Left ventricle myocardium inferior (tissue), 1 donor: ENCODE results near the gene RPRD1A. TPM values are rescaled to one million over a fixed set of nuclear protein-coding genes. Genes with fewer than 3 reads are reported as not detected.
"Not testable (repeated sequence)": the region's sequence is repeated elsewhere in the genome, so short reads cannot be mapped to it uniquely, and the experiment has no call there.

Experiments used
- DNase-seq: peaks from one replicate; pipeline ENCODE4 v3.0.0-alpha.2; 2020
- H3K27ac ChIP-seq: fragments of 200-600 bp; replicated peaks from 2 replicates; pipeline ENCODE4 v1.8.0; 2021
- H3K27me3 ChIP-seq: fragments of 200-600 bp; 2 replicates; pipeline ENCODE4 v1.8.0; 2021; ENCODE audit warnings: low read depth
- H3K36me3 ChIP-seq: fragments of 200-600 bp; 2 replicates; pipeline ENCODE4 v1.8.0; 2021
- H3K4me1 ChIP-seq: fragments of 200-600 bp; 2 replicates; pipeline ENCODE4 v1.8.0; 2021
- H3K4me3 ChIP-seq: fragments of 200-600 bp; 2 replicates; pipeline ENCODE4 v1.8.0; 2021; ENCODE audit warnings: mild to moderate bottlenecking, moderate library complexity
- H3K9me3 ChIP-seq: fragments of 200-600 bp; replicated peaks from 2 replicates; pipeline ENCODE4 v1.8.0; 2021
- intact Hi-C: fragments of 100-400 bp; cut with micrococcal nuclease; formaldehyde crosslinking; loops from one replicate; pipeline ENCODE4 v1.11.0; 2022
- total RNA-seq: library from RNA; stranded (reverse); fragmentation: NEBNext Ultra II Directional; extraction: Animal tissue kit (Norgen Biotek cat#: 25700); gene quantifications from one replicate; pipeline ENCODE4 v1.2.1, GENCODE V29; 2021
- TF ChIP-seq, protein P1 (sequence below): fragments of 200-600 bp; IDR thresholded peaks from 2 replicates; pipeline ENCODE4 v1.8.0; 2021; ENCODE audit warnings: antibody characterized with exemption, mild to moderate bottlenecking, borderline replicate concordance
- donor health status: DM: no; HTN: yes; CAD: no; lungs with severe emphysema.

RPRD1A gene
- total RNA-seq, 1 donor from 2014 or later = 53.4 TPM

DNA sequence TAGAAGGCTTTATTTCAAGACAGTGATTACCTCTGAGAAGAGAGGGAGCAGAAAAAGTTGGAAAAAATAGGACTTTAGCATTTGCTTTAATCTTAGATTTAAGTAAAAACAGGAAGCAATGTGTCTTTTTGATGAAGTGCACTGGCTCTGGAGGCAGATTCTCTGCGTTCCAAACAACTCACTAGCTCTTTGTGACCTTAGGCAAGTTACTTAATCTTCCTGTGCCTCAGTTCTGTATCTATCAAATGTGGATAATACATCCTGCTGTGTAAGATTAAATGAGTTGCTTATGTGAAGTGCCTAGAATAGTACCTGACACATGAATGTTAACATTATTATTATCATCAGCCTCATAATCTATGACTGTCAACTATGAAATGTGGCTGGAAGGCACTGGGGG lies 42.3 kb downstream of the RPRD1A start:
- TF ChIP-seq, protein P1, sequence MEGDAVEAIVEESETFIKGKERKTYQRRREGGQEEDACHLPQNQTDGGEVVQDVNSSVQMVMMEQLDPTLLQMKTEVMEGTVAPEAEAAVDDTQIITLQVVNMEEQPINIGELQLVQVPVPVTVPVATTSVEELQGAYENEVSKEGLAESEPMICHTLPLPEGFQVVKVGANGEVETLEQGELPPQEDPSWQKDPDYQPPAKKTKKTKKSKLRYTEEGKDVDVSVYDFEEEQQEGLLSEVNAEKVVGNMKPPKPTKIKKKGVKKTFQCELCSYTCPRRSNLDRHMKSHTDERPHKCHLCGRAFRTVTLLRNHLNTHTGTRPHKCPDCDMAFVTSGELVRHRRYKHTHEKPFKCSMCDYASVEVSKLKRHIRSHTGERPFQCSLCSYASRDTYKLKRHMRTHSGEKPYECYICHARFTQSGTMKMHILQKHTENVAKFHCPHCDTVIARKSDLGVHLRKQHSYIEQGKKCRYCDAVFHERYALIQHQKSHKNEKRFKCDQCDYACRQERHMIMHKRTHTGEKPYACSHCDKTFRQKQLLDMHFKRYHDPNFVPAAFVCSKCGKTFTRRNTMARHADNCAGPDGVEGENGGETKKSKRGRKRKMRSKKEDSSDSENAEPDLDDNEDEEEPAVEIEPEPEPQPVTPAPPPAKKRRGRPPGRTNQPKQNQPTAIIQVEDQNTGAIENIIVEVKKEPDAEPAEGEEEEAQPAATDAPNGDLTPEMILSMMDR = no peak

DNA sequence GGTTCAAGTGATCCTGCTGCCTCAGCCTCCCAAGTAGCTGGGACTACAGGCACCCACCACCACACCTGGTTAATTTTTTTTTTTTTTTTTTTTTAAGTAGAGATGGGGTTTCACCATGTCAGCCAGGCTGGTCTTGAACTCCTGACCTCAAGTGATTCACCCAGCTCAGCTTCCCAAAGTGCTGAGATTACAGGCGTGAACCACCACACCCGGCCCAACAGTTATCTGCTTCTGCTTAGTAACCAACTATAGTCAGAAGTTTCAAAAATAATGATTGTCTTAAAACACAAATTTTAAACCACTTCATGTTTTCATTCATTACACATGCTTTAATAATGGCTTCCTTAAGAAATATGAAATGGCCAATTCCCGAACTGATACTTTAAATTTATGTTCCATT lies 43.1 kb downstream of the RPRD1A start:
- H3K27me3 ChIP-seq, H3K9me3 ChIP-seq, H3K4me1 ChIP-seq, DNase-seq, intact Hi-C loops, H3K4me3 ChIP-seq, H3K27ac ChIP-seq: not testable (repeated sequence)
- H3K36me3 ChIP-seq = peaks cover 34% of the 10 kb centered on the region

More for the DNA sequence above, 42.3 kb downstream of the RPRD1A start:
- H3K4me1 ChIP-seq = peaks cover 6% of the 10 kb centered on the region
- intact Hi-C loops = no loop called here
- H3K4me3 ChIP-seq = no peak overlapping the region
- no peaks in the 10 kb centered on the region for H3K27me3 ChIP-seq
- peaks cover 39% of the 10 kb centered on the region for H3K36me3 ChIP-seq
- H3K27ac ChIP-seq = no peak overlapping the region
- no peak for DNase-seq
- H3K9me3 ChIP-seq = no peaks in the 10 kb centered on the region

DNA sequence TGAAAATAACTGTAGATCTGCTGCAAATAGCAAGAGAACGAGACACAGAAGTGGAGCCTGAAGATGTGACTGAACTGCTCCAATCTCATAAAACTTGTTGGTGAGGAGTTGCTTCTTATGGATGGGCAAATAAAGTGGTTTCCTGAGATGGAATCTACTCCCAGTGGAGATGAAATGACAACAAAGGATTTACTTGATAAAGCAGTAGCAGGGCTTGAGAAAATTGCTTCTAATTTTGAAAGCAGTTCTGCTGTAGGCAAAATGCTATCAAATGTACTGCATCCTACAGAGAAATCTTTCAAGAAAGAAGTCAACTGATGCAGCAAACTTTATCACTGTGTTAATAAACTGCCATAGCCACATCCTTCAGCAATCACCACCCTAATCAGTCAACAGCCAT lies 44.0 kb downstream of the RPRD1A start:
- Histone ChIP-seq H3K4me1 (no peaks in the 10 kb centered on the region), H3K36me3 (peaks cover 25% of the 10 kb centered on the region), H3K9me3 (no peaks in the 10 kb centered on the region), H3K27me3 (no peaks in the 10 kb centered on the region), H3K4me3 (no peak overlapping the region), H3K27ac (no peak overlapping the region)
- TF ChIP-seq, protein P1 = no peak
- intact Hi-C loops = no loop called here
- no peak for DNase-seq

DNA sequence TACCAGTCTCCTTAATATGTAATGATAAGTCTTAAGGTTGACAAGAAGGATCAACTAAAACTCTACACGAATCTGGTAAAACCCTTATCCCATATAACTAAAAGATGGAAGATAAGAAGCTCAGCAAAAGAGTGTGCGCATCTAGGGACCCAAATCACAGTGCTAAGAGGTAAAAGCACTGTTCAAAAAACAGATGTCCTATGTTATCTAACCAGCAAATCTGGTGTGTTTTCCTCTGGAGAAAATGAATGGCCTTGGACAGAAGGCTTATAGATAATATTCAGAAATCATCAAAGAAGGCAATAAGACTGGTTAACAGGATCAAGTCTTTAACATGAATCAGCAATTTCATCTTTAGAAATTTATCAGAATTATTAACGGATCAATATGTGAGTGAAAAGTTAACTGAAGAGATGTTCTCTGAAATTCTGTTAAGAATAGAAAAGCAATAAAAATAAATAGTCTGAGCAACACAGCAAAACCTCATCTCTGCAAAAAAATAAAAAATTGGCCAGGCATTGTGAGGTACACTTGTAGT lies 47.1 kb downstream of the RPRD1A start:
- TF ChIP-seq, protein P1 = no peak
- Histone ChIP-seq H3K27ac (no peak overlapping the region), H3K36me3 (peaks cover 3% of the 10 kb centered on the region), H3K9me3 (no peaks in the 10 kb centered on the region), H3K4me3 (no peak overlapping the region), H3K27me3 (no peaks in the 10 kb centered on the region), H3K4me1 (peaks cover 6% of the 10 kb centered on the region)
- DNase-seq = no peak
- intact Hi-C loops = no loop called here

DNA sequence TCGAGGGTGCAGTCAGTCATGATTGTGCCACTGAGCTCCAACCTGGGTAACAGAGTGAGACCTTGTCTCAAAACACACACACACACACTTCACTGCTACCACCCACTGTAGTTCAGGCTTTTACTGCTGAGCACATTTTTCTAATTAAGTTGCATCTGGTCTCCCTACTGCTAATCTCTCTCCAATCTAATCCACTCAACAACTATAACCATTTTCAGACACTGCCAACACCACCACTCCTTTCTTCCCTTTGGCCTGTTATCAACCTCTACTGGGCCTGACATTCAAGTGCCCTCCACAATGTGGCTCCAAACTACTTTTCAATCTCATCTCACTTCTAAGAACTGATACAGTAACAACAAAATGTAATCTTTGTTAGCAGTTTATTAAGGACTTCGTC lies 50.1 kb downstream of the RPRD1A start:
- TF ChIP-seq, protein P1 = no peak
- Histone ChIP-seq H3K36me3 (no peaks in the 10 kb centered on the region), H3K27me3 (no peaks in the 10 kb centered on the region), H3K27ac (no peak overlapping the region), H3K4me1 (peaks cover 6% of the 10 kb centered on the region), H3K4me3 (no peak overlapping the region), H3K9me3 (no peaks in the 10 kb centered on the region)
- DNase-seq = no peak
- intact Hi-C loops = loop anchor here (2.0 kb wide), 1 partner anchor 268 kb away; no protein-coding TSS in a partner anchor

DNA sequence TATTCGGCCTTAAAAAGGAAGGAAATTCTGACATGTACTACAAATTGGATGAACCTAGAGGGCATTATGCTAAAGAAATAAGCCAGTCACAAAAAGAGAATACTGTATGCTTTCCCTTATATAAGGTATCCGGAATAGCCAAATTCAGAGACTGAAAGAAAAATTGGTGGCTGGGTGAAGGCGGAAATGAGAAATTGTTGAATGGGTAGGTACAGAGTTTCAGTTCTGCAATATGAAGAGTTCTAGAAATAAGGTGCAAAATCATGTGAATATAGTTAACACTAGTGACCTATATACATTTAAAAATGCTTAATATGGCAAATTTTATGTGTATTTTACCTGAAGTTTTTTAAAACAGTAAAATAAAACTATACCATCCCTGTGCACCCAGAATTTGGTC lies 51.7 kb downstream of the RPRD1A start:
- TF ChIP-seq, protein P1 = no peak
- no peak for DNase-seq
- H3K27ac ChIP-seq = no peak overlapping the region
- H3K36me3 ChIP-seq = no peaks in the 10 kb centered on the region
- H3K4me1 ChIP-seq = peaks cover 6% of the 10 kb centered on the region
- no peak overlapping the region for H3K4me3 ChIP-seq
- H3K9me3 ChIP-seq = no peaks in the 10 kb centered on the region
- no peaks in the 10 kb centered on the region for H3K27me3 ChIP-seq
- intact Hi-C loops = loop anchor here (2.0 kb wide), 1 partner anchor 269 kb away; no protein-coding TSS in a partner anchor
